HG02840 (cell line): ENCODE measurements around the gene PRM3.
A peak's percentile ranks its signal among the peaks of the same experiment; 100 is the strongest.

Experiments used
- ATAC-seq: cut with Tn5 transposase; IDR thresholded peaks from one replicate; pipeline ENCODE4 v1.9.1; 2021; ENCODE audit warnings: mild to moderate bottlenecking, moderate library complexity, moderate number of reproducible peaks; ENCODE audit not compliant: unreplicated experiment, low FRiP score

Gene PRM3, protein sequence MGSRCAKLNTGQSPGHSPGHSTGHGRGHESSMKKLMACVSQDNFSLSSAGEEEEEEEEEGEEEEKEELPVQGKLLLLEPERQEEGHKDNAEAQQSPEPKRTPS

DNA sequence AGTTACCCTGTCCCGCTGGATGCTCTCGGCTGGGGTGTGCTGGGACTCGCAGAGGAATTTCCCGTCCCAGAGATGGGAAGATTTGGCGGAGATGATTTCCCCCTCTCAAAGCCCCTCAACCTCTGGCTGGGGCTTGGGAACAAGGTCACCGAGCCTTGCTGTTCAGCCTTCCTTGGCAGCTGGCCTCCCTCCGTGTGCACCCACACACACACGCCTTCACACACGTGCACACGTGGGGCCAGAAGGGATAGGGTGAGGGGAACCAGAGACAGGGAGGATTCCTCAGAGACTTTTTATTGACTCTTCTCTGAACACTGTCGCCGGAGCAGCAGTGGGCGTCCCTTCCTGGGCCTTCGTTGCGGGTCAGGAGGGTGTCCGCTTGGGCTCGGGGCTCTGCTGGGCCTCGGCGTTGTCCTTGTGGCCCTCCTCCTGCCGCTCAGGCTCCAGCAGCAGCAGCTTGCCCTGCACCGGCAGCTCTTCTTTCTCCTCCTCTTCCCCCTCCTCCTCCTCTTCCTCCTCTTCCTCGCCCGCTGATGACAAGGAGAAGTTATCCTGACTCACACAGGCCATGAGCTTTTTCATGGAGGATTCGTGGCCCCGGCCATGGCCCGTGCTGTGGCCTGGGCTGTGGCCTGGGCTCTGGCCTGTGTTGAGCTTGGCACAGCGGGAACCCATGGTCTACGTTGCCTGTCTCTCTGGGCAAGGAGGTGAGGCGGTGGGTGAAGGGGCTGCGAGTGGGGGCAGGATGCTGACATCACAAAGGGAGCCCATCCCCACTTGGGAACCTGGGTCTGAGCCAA lies at the start of gene PRM3:
Gene PRM3 (minus strand): TSS at position 709 of the 800 bp plus-strand sequence. CDS start 34 bp downstream, at position 675.
- ATAC-seq = no peak

DNA sequence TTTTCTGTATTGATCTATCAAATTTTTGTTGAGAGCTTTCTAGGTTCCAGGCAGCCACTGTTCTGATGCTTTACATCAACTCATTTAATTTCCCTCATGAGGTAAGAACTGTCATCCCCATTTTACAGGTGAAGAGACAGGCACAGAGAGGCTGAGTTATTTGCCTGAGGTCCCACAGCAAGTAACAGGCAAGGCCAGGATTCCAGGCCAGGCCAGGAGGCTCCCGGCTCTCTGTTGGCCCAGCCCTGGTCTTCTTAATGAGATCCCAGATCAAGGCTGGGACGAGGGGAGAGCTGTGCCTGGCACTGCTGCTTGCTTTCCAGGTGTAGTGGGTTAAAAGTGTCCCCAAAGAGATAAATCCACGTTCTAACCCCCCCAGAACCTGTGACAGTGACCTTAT lies 49.4 kb upstream of the PRM3 start:
- no peak for ATAC-seq

DNA sequence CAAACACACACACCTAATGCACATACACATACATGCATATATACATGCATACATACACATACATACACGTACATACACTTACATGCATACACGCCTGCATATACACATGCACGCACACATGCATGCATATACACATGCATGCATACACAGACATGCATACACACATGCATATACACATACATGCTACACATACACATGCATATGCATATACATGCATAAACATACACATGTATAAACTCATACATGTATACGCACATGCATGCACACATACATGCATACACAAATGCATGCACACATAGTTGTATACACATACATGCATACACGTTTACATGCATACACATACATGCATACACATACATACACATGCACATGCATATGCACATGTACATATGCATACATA lies 48.2 kb upstream of the PRM3 start:
- no peak for ATAC-seq

DNA sequence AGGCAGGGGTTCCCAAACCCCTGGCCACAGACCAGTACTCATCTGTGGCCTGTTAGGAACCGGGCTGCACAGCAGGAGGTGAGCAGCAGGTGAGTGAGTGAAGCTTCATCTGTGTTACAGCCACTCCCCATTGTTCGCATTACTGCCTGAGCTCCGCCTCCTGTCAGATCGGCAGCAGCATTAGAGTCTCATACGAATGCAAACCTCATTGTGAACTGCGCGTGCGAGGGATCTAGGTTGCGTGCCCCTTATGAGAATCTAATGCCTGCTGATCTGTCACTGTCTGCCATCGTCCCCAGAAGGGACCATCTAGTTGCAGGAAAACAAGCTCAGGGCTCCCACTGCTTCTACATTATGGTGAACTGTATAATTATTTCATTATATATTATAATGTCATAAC lies 46.7 kb upstream of the PRM3 start:
- no peak for ATAC-seq

DNA sequence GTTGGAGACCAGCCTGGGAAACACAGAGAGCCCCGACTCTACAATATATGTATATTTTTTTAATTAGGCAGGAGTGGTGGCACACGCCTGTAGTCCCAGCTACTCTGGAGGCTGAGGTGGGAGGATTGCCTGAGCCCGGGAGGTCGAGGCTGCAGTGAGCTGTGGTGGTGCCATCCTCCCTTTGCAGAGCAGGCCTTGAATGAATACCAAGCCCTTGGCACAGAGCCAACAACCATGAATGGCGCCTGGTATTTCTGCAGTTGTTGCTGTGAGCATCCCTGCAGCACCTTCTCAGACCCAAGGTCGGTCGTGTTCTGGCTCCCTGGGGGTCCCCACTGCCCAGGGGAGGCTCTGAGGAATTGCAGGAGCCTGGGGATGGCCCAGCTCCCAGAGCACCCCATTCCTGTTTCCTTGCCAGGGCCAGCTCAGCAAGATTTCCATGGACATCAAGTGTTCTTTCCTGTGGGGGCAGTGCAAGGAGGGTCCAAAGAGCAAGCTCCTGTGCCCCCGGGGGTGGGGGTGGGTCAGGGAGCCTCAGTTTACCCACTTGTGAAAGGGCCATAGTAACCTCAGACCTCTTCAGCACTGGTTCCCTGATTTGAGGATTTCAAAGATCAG lies 46.2 kb upstream of the PRM3 start:
- ATAC-seq = no peak

DNA sequence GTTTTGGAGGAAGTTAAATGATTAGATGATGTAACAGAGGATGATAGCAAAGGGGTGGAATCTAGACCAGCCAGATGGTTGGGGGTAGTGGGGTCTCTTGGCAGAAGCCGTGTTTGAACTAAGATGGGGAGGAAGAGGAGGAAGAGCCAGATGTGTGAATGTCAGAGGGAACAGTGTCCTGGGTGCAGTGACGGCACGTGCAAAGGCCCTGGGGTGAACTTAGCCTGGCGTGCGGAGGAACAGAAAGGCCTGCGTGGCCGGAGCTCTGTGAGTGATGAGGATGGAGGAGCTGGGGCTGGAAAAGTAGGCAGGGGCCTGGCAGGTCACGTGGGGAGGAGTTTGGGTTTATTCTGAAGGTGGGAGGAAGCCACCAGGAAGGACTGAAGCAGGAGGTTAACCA lies 45.4 kb upstream of the PRM3 start:
- no peak for ATAC-seq

DNA sequence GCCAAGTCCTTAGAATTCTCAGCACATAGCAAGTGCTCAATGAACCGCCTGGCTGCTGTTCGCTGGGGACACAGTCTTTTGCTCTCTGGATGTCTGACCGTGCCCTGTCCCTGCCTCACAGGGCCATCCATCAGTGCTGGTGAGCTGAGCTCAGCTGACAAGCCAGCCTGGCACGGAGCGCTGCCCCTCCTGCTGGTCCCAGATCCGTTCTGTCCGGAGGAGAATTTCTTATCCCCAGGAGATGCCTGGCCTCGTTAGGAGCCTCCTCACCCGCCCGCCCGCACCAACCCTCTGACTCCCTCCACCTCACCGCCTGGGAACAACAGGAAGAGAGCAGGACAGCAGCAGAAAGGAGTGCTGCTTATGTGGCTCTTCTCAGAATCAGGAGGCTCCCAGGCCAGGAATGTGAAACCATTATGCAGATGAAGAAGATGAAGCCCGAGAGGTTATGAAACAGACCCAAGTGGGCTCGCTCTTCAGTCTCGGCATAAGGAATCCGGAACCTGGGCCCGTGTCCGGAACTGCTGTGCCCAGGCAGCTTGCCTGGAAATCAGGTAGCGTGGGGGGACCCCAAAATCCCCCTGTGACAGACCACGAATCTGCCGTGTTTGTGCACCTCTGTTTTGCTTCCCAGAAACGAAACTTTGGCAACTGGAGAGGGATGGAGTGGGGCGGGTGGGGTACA lies 43.0 kb upstream of the PRM3 start:
- ATAC-seq = no peak

DNA sequence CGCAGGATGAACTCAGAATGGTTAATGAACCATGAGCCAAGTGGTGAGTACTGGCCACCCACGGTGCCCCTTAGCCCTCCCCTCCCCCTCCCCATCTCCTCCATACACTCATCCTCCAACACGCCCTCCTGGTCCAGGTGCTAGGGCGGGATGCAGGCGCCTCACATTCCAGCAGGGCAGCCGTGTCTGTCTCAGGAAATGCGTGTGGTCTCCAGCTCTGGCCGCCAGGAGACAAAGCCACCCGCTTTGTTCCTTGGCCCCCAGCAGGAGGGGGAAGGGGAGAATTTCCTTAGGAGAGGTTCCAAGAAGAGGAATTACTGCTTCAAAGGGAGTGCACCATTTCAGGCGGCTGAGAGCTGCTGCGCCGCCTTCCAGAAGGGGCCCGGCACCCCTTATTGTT lies 42.1 kb upstream of the PRM3 start:
- ATAC-seq = no peak

DNA sequence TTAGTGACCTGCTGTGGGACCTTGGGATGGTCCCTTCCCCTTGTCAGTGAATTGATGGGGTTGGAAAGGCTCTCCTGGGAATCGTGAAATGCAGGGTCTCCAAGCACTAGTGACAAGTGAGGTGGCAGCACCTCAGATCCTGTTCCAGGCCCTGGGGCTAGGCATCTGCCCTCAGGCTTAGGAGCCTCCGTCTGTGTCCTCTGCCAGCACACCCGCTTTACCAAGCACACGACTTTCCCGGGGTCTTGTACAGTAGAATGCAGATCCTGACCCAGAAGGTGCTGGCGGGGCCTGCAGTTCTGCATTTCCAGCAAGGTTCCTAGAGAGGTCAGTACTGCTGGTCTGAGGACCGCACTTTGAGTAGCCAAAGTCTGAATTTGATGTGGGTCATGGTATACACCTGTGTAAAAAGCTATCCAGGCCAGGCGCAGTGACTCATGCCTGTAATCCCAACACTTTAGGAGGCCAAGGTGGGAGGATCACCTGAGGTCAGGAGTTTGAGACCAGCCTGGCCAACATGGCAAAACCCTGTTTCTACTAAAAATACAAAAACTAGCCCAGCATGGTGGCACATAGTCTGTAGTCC lies 41.0 kb upstream of the PRM3 start:
- ATAC-seq = no peak

DNA sequence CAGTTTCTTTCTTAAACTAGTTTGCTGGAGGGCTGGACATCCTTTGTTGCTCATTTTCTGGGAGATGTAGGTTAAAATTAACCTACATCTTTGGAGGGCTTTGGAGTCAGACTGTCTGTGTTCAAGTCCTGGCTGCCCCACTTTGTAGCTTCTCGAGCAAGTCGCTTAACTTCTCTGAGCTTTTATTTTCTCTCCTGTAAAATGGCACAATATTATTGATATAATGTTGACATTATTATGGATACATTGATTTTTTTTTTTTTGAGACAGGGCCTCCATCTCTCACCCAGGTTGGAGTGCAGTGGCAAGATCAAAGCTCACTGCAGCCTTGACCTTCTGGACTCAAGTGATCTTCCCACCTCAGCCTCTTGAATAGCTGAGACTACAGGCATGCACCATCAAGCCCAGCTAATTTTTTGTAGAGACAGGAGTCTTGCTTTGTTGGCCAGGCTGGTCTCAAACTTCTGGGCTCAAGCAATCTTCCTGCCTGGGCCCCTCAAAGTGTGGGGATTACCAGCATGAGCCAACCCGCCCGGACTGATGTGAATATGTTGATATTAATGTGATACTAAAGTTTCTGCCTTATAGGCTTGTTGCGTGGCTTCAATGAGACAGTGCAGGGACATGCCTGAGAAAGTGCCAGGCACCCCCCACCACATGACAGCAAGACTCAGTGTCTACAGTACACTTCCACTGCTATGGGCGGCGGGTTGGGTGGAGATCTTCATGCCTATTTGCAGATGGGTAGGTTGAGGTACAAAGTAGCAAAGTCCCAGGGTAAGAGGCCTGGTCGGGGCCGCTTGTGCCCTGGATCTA lies 40.3 kb upstream of the PRM3 start:
- no peak for ATAC-seq

DNA sequence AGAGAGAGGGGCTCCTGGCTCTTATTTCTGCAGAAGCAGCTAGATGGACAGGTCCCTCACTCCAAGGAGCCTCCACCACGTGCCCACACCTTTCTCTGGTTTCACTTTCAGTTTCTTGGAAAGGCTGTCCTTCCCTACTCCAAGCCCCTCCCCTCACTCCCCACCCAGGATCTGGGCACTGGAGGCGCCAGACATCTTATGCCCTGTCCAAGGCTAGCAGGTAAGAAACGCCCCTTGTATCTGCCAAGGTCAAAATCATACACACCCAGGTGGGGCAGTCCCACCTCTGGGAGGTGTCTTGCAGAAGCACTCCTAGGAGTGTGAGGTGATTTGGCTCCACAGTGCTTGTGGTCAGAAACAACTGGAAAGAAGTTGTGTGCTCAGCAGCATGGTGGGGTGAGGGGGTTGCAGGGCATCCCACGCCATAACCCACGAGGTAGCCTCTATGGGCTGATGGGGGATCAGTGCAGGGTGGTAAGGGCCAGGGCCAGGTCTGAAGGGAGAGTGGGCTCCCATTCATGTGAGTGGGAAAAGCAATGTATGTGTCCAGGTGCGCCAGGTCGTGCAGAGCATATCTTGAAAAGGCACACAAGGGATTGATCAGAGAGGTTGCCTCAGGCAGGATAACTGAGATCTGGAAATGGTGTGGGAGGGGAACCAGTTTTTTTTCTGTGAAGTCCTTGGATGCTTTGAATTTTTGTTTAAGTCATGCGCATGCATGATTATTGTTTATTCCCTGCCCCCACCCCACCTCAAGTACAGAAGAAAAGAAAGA lies 39.5 kb upstream of the PRM3 start:
- no peak for ATAC-seq

DNA sequence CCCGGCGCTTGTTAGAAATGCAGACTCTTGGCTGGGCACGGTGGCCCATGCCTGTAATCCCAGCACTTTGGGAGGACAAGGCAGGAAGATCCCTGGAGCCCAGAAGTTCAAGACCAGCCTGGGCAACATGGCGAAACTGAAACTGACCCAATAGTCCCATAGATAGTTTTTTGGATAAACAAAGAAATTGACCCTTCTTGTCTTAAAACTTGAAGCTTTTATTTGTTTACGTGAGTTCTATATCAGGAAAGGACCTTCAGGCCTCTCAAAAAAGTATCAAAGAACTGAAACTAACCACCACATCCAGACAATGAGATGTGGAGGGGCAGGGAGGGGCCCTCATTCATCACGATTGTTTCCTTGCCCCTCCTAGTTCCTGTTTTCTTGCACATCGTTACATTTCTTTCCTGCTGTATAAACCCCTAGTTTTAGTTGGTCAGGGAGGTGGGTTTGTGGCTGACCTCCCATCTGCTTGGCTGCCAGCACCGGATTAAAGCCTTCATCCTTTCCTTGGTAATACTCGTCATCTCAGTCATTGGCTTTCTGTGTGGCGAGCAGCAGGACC lies 37.6 kb upstream of the PRM3 start:
- peak; percentile 43 for ATAC-seq

DNA sequence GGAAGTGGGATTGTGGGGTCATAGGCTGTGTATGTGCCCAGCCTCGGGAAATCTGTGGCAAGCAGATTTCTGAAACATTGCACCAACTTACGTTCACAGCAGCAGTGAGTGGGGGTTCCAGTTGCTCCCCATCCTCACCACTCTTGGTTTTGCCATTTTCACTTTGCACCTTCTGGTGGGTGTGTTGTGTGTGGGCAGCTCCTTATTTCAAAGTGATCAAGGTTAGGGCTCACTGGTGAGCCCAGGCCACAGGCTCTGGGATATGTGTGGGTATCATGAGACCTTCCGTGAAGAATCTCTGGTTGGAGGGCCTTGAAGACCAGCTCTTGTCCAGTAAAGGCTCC lies 37.2 kb upstream of the PRM3 start:
- ATAC-seq = no peak

DNA sequence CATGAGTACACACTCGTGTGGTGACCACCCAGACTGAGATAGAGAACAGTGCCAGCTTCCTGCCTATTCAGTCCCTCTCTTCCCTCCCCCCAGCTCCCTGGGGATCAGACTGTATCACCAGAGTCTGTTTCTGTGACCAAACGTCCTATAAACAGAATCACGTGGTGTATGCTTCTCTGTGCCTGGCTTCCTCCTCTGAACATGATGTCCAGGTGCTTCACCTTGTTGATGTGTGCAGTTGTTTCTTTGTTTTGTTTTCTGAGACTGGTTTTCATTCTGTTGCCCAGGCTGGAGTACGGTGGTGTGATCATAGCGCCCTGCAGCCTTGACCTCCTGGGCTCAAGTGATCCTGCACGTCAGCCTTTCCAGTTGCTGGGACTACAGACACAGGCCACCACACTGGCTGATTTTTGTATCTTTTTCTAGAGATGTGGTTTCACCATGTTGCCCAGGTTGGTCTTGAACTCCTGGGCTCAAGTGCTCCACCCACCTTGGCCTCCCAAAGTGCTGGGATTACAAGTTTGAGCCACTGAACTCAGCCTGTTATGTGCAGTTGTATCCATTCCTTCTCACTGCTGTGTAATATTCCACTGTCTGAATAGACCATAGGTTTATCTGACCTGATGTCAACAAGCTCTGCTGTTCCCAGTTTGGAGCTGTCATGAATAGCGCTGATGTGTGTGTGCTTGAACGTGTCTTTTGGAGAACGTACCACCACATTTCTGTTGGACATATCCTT lies 36.6 kb upstream of the PRM3 start:
- no peak for ATAC-seq

DNA sequence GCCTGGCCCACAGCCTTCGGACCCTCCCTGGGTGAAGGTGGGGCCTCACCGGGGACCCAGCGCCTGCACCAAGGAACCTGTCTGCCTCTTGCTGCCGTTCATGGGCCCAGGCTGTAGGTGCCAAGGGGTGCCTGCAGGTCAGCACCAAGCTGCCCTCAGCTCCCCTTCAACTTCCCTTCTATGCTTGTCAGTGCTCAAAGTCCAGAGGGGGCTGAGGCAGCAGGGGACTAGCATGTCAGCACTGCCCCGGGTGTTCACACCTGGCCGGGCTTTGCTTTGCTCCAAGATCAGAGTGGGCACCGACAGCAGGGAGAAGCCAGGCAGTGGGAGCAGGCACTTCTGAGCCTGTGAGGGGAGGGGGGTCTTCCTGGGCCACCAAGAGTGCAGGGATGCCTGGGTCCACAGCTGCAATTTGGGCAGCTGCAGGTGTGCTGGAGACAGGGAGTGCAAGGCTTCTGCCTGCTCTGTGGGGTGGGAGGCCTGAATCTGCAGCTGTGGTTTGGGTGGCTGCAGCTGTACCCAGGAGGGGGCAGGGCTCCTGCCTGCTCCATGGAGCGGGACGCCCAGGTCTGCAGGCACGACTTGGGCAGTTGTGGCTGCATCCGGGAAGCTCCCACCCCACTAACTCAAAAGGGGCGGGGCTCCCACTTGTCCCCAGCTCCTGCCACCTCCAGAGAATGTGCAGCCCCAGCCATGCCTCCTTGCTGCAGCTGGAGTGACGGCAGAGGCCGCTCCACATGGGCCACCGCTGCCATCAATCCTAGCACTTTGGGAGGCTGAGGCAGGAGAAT lies 35.3 kb upstream of the PRM3 start:
- ATAC-seq = no peak

DNA sequence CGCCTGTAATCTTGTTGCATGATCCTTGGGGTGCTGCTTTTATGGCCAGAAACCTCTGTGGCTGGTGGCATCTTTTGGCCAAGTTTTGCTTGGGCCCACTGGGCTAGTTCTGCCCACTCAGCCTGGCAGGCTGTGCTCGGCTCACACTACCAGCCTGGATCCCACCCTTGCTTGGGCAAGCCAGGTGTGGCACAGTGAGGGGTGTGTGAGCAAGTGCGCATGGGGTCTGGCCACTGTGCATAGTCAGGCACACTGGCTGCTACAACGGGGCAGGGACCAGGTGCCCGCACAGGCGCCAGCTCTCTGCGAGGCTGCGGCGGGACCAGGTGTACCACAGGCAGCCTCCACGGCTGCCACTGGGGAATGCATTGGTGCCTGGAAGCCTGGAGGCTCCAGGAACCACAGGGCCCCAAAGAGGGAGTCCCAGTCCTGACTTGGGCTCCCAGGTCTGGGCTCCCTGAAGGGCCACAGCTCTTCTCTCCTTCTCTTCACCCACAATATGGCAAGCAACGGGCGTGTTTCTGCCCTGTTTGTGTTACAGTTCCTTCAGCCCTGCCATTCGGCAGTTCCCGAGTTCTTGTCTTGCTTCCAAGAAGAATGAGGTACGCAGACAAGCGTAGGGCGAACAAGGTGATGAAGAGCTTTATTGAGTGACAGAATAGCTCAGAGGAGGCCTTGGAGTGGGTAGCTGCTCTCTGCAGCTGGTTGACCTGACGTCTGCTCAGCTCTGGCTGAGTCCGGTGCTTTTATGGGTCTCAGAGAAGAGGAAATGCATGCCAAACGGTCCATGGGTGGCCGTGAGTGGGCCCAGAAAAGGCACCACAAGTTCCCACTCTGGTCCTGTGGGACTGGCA lies 34.4 kb upstream of the PRM3 start:
- ATAC-seq = no peak
